Neural progenitor cell (in vitro differentiated cells): ENCODE measurements around the gene SH3GL2.

ENCODE experiments used
- CTCF ChIP-seq: fragments of 200-600 bp; sonication (generic); IDR thresholded peaks from 2 replicates; pipeline ENCODE4 v1.5.1; 2017; ENCODE audit warnings: antibody characterized with exemption, mild to moderate bottlenecking
- EZH2 ChIP-seq: fragments of 200-600 bp; sonication (generic); IDR thresholded peaks from 2 replicates; pipeline ENCODE4 v1.6.1; 2017; ENCODE audit warnings: antibody characterized with exemption, mild to moderate bottlenecking, moderate library complexity

- TF ChIP-seq EZH2 (no peak), CTCF (no peak)
Measured at GRCh38 chr9:17800418-17800817, 221.6 kb downstream of the SH3GL2 start.
